GM20431 (cell line): ENCODE measurements around the gene KDM4C.

Experiments
- in situ Hi-C: fragments of 300-500 bp; cut with MseI, MboI; formaldehyde crosslinking; loops from one replicate; pipeline ENCODE4 v1.15.0; 2020; ENCODE audit warnings: low sequenced_read_pairs; ENCODE audit not compliant: unreplicated experiment

KDM4C gene

DNA sequence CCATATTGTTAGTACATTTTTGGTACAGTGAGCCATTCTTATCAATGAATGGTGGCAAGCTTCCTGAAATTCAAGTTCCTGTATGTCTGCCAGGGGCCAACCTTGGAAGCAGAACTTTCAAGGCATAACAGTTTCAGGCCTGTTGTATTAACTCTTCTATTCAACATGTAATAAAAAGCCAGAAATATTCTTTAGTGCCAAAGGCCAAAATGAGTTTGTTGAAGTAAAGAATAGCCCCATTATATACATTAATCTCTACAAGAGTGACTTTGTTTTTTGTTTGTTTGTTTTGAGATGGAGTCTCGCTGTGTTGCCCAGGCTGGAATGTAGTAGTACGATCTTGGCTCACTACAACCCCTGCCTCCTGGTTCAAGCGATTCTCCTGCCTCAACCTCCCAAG is 321.3 kb downstream of the KDM4C start:
- in situ Hi-C loops = no loop called here

DNA sequence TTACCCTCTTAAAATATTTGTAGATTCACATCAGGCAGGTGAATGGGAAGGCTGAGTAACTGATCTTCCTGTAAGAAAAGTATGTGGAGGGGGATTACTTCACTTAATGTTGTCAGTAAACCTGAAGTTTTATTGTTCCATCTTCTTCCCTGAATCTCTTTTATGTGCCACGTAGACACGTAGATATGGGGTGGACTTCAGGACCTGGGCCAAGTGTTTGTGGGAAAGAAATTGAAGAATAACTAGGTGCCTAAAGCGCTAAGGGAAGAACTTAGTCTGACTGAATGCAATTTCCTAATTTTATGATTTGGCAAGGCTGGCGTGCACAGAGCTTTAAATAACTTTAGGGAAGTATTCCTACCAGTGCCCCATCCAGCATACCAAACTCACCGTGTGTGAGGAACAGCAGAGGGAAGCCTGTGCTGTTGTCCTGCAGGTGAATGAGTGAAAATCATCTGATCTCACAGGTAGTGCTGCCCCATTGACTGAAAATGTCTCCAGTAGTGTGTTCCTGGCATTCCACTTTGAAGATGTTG is 323.4 kb downstream of the KDM4C start:
- in situ Hi-C loops = no loop called here

DNA sequence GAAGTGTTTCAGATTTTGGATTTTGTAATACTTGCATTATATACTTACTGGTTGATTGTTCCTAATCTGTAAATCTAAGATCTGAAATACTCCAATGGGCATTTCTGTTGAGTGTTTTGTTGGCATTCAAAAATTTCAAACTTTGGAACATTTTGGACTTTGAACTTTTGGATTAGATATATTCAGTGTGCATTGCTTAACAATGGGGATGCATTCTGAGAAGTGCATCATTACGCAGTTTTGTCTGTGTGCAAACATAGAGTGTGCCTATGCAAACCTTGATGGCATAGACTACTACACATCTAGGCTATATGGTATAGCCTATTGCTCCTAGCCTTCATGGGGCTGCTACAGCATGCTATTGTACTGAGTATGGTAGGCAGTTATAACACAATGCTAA is 325.4 kb downstream of the KDM4C start:
- in situ Hi-C loops = no loop called here

DNA sequence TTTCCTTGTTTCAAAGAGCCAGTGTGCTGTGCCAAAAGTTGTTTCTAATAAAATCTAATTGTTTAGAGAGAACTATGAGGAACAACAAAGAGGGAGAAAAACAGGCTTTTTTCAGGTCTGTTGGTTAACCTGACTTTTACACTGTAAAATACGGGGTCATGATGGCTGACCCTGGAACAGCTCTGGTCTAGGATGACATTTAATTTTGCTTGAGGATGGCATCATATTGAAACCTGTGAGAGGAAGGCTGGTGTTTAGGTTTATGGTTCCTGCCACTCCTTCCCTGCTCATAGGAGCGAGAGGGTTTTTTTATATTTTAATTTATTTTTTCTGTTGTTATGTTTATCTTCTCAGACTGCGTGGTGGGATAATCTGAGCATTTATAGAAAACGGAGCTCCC is 327.6 kb downstream of the KDM4C start:
- in situ Hi-C loops = no loop called here

DNA sequence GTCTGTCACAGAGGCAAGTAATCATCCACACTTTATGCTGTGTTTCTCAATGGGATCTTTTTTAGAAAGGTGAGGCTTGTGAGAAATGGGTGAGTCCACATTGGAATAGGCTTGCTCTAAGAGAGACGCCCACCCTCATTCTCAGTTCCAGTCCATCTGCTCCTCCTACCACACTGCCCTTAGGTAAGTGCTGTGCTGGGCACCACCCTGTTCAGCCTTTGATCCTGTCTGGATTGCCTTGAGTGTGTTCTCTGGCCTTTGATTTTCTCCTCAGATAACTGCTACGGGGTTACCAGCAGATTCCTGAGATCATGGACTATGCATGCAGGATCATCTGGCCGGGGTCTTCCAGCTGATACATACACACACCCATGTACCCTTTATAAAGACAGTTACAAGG is 328.6 kb downstream of the KDM4C start:
- in situ Hi-C loops = no loop called here

DNA sequence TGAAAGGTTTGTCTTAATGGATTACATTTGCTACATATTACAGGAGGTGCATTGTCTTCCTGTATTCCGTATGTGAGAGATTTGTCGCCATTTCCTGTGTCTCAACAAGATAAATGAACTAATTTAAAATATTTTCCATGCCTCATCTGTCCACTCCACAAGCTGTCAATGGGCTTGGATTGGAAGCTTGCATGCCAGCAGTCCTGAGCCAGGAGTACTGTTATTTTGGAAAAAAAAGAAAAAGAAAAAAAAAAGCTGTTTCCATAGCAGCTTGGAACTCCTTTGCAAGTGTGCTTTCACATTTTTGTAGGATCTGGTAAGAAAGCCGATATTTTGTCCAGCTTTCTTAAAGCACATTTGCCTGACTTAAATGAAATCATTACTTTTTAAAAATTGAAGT is 330.8 kb downstream of the KDM4C start:
- in situ Hi-C loops = no loop called here

DNA sequence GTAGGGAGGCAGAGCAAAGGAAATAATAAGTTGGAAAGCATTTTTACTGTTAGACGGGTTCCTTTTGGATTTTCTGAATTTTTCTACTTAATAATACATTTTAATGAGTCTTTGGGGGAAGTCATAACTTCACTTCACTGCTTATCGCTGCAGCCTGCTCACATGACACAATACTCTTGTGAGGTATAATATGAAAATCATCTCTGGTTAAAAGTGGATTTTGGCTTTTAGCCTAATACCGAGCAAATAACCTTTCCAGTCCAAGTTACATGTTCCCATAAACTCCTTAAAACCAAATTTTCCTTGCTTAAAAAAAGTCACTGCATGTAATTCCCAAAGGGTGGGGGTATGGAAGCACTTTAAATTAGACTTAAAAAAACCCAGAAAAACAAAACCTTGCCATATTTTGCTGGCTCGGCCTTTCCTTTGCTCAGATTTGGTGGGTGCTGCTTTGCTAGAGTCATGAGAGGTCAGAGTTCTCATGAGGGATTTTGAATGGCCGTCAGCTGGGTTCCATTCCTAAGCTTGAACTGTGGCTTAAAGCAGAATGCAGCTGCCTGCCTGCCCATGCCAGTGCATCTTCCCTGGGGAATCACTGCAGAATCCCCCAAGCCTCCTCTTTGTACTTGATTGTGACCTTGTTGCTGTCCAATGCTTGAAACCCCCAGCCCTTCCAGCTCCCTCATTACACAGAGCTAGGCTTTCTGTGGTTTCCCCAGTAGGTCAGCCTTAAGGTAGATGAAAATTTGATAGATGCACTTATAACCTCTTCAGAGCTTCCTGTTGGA is 331.8 kb downstream of the KDM4C start:
- in situ Hi-C loops = no loop called here

DNA sequence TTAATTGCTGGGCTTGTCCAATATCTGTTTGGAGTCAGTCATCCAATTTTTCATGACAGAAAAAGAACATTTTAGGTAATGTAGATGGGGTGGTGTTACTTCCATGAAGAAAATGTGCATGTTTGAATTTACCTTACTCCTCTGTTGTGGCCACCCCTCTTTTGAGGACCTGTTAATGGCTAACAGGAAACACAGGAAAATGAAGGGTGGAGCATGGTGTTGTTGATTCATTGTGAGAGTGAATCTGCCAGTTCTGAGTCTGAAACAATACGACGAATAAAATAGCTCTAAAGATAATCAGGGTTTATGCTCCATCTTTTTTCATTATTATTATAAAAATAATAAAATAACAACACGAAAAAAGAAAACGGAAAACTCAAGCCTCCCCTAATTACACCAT is 335.3 kb downstream of the KDM4C start:
- in situ Hi-C loops = no loop called here

DNA sequence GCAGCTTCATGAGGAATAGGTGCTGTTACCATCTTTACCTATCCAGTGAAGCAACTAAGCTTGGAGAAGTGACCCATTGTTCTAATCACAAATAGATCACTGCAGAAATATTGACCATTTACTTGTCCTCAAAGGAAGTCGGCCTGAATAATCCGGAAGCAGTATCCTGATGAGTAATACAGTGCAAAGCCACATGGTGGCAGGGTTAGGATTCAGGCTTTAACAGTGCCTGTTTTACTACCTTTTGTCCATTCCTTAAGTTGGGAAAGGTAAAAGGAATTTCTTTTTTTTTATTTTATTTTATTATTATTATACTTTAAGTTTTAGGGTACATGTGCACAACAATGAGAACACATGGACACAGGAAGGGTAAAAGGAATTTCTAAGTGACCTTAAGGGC is 336.3 kb downstream of the KDM4C start:
- in situ Hi-C loops = no loop called here

DNA sequence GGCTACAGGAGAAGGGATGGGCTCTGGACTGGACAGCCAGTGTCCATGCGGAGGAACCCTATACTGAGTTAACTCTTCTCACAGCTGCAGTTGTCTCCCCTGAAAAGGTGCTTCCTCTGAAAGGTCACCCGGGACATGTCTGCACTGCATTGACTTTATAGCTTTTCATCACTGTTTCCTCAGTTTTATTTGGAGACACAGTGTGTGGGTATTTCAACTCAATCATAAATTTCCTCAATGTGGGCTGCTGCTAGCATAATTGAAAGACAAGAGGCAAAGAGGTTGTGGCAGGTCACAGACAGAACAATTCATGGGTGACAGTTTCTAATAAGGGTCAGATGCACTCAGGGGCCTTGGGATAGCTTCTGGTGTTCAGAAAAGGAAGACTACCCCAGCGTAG is 336.8 kb downstream of the KDM4C start:
- in situ Hi-C loops = no loop called here

DNA sequence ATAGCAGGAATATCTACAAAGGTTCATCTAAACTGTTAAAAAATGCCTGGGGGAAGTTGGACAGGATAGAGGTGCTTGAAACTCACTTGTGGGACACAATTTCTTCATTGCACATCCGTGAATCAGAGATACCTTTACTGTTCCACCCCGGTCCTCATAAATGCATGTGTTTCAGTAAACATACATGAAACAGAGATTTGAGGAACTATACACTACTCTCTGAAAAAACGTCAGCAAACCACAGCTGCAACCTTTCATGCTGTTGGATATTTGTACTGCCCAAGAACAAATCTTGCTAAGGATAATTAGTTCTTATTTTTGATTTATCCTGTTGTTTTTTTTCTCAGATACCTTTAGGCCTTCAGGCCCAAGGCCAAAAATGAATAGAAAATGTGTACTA is 337.3 kb downstream of the KDM4C start:
- in situ Hi-C loops = no loop called here

DNA sequence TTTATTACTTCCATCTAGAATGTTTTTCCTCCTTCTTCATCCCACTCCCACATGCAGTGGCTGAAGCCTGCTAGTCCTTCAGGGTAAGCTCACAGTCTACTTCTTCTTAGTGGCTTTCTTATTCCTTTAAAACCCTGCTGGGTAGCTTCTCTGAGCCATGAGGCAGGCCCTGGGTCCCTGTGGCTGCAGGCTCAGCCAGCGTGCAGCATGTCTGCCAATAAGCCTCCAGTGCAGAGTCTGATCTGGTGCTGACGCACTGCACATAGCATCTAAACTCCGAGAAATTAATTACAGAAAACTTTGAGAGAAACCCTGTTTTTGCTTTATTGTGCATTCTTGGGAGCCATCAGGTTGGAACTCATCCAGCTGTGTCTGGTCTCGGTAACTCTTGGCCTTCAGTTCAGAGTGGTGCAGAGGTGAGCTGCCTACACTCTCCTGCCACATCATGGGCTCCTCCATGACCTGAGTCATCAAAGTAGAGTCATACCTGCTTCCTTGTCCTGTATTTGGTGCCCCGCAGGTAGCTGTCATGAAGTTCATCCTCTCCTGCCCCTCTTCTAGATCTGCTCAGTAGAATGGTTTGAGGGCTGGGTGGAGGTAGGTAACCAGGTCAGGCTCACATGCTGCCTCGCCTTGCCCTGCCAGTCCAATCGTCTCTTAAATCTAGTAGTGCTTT is 339.4 kb downstream of the KDM4C start:
- in situ Hi-C loops = no loop called here

DNA sequence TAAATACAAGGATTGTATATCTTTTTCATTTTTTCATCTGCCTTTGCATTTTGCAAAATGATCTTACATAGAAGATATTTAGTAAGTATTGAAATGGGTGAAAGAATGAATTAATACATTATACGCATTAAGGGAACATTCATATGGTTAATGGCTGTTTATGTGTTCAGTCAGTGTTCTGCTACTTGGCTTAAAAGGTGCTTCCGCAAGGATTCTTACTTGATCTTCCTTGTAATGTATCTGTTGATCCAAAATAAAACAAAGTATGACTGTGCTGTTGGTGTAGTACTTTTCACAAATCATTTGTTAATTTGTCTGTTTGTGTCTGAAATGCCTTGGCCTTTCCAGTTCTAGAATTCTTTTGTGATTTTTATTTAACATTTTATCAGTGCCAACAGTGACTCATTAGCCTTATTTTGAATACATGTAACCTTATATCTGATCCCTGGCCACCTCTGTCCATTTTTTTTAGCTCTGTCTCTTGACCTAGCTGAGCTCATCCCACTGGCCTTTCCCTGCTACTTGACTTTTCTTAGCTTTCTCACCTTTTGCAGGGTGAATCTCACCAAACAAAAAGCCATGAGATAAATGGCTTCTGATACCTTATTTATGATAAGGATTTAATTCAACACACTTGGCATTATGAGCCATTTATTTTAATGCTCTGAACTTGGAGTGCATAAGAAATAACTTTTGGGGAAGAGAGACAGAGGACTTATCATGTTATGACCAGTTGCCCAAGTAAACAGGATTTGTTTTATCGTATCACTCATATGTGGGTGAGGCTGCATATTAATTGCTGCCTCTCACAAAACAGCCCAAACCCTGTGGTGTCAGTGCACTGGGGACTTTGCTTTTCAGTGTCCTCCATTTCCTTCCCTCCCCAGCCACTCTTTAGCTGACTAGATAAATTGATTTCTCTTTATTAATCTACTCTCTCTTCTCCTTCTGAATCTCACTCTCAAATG is 340.3 kb downstream of the KDM4C start:
- in situ Hi-C loops = no loop called here

DNA sequence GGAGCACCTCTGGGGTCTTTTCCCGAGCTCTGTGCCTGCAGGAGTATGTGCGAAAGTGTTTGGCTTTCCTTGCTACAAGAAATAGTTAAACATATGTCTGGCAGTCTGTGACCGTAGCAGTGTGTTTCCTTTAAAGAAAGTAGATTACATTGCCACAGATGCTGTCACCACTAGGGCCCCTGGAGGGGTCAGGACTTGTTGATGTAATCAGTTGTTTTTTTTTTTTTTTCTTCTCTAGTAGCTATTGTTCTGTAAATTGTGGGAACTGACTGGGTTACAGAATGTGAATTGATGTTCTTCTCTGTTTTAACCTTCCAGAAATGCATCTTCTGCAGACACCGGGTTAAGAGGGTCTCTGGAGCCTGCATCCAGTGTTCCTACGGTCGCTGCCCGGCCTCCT is 345.6 kb downstream of the KDM4C start:
- in situ Hi-C loops = no loop called here

DNA sequence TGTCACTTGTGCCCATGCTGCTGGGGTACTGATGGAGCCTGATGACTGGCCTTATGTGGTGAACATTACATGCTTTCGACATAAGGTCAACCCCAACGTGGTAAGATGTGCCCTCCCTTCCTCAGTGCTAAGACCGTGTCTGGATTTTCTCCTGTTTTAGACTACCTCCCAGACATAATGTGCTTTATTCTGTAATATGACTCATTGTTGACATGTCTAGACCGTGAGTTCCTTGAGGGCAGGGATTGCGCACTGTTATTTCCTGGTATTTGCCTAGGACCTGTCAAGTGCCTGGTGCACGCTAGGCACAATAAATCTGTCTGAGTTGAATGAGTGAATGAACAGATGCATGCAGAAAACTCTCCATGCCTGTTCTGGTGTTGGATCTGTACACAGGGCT is 346.0 kb downstream of the KDM4C start:
- in situ Hi-C loops = no loop called here

DNA sequence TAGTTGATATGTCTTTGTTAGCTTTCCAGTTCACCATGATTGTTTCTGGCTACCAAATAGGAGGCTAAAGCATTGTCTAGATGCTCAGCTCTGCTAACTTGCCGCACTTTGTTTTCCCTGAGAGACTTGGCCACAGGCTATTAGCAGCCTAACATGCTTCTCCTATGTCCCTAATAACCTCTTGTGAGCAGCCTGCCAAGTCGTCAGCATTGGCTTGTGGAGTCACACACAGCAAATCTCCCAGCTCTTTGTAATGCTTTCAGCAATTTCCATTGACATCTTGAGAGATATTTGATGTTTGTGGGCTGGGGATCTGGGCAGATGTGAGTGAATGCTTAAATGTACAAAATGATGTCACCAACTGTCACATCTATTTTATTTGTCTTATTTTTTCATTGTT is 346.9 kb downstream of the KDM4C start:
- in situ Hi-C loops = no loop called here

DNA sequence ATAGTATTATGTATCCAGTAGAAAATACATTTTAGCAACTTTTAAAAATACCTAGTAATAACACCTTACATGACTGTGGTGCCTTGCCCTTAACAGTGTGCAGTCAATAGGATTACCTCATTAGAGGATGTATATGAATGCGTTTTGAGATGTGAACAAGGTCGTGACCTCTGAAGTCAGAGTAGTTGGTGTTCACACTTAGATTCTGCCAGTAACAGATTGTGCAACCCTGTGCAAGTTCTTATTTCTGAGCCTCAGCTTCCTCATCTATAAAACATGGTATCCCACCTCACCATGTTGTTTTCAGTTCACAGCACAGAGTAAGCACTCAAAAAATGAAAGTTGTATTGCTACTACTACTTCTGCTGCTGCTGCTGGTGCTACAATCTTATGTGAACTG is 347.3 kb downstream of the KDM4C start:
- in situ Hi-C loops = no loop called here

DNA sequence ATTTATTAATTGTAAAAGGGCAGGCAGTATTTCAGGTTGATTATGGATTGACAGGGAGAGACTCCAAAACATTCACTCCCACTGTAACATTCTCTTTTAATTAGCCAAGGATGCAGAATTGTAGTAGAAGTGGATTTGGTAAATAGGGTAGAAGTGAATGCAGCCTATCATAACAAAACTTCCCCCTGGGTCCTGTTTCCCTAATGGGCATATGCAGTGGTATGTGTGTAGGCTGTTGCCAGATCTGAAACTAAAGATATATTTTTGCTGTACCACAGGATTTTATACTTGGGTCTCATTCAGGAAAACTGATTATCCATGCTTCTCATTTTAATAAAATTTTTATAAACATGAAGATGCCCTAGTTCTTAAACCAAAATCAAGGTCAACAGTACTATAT is 351.2 kb downstream of the KDM4C start:
- in situ Hi-C loops = no loop called here

DNA sequence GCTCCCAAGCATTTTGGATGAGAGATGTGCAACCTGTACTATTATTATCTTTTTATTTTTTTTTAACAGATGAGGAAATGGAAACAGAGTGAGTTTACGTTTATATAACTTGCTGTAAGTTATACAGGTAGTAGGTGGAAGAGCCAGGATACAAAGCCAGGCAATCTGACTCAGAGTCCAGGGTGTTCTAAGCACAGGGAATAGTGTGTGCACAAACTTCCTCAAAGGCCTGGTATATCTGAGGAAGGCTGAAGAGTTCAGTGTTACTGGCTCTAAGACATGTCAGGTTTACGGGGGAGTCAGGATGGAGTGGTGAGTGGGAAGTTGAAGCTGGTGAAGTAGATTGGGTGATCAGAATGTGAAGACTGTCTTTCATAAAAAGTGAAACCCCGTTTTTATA is 353.6 kb downstream of the KDM4C start:
- in situ Hi-C loops = no loop called here

DNA sequence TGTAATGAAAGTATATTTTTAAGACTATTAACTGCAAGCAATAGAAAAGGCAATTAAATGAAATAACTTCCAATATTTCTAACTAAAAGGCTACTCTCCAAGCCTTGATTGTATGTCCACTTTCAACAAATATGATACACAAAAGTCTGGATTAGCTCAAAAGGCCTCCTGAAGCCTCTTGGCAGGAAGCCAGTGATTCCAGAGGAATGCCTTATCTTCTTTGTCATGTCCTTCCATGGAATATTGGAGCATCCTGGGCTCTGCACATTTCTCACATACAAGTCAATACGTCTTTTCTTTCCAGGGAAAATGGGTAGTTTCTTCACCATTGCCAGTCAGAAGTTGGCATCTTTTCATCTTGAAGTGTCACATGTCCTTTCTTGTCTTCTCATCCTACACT is 357.8 kb downstream of the KDM4C start:
- in situ Hi-C loops = no loop called here
